GM12874 (cell line): ENCODE results near the gene RASSF4.

ENCODE experiments used
- CTCF ChIP-seq: IDR thresholded peaks from 2 replicates; pipeline ENCODE4 v1.5.1; 2011; ENCODE audit warnings: low read depth, mild to moderate bottlenecking, control low read depth, low read length, moderate library complexity; ENCODE audit not compliant: insufficient read depth

Gene RASSF4

DNA sequence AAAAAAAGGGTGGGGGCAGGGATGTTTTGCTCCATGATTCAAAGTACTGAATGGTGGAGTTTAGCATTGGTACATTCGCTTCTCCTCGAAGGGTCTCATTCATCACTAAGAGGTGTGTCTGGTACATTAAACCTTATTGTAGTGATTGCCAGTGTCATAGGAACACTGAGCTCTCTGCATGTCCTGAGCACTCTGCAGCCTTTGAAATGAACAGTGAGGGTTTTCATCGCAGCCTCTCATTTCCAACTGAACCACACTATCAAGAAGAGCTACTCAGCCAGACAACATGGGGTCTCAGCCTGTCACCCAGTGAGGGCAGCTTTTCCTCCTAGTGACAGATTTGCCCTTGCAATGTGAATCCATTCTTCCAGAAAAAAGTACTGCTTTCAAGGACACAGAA lies 26.6 kb downstream of the RASSF4 start:
- TF ChIP-seq CTCF, result no peak

GRCh38 chr10:44986670-44987069 lies 27.1 kb downstream of the RASSF4 start:
- TF ChIP-seq CTCF, result no peak

- TF ChIP-seq CTCF, result no peak
These were observed 29.5 kb downstream of the RASSF4 start for GRCh38 chr10:44988957-44989585.

GRCh38 chr10:44989597-44990301 lies 30.1 kb downstream of the RASSF4 start:
- no peak for TF ChIP-seq CTCF

- no peak for TF ChIP-seq CTCF
These were observed 30.7 kb downstream of the RASSF4 start for GRCh38 chr10:44990302-44990655.

DNA sequence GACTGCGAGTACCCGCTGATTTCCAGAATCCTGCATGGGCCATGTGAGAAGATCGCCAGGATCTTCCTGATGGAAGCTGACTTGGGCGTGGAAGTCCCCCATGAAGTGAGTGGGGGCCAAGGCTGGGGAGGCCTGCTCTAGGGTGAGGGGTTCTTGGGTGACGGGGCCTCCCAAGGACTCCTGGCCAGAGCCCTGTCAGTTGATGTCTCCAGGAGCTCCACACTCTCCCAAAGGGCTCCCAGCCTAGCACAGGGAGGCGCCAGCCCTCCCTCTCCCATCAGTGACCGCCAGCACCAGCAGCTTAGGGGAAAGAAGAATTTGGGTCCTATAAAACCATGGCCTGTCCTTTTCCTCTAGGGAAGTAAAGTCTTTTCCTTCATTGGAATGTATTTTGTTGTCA lies 31.4 kb downstream of the RASSF4 start:
- TF ChIP-seq CTCF, result no peak

DNA sequence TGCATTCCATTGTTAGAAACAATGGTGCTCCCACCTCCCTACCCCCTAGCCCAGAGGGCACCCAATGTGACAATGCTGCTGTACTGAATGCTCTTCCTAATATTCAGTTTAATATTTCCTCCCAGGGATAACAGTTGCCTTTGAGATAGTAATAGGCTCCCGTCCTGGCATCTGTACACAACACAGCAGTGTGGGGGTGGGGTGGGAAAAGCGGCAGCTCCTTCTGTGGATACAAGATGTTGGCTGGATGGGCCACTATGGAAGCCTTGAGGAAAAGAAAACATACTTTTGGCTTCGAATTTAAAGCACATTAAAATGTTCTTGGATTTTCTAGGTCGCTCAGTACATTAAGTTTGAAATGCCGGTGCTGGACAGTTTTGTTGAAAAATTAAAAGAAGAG lies 32.0 kb downstream of the RASSF4 start:
- TF ChIP-seq CTCF, result no peak
